Trophoblast cell (in vitro differentiated cells and primary cell): Measurements from ENCODE around the gene ETV3.

ENCODE experiments used
- DNase-seq, 2 donors: peaks; one replicate each; pipeline ENCODE4 v3.0.0-alpha.2; 2016
- H2AFZ ChIP-seq: 2 replicates; pipeline ENCODE4 v1.6.1; 2013; ENCODE audit warnings: low read length, moderate library complexity, mild to moderate bottlenecking; ENCODE audit not compliant: insufficient read depth, poor library complexity
- H2AK5ac ChIP-seq: 2 replicates; pipeline ENCODE4 v1.6.1; 2013; ENCODE audit warnings: mild to moderate bottlenecking, low read length
- H2BK120ac ChIP-seq: 2 replicates; pipeline ENCODE4 v1.6.1; 2013; ENCODE audit warnings: low read length, mild to moderate bottlenecking, moderate library complexity; ENCODE audit not compliant: insufficient read depth, poor library complexity
- H2BK12ac ChIP-seq: 2 replicates; pipeline ENCODE4 v1.6.1; 2013; ENCODE audit warnings: mild to moderate bottlenecking, low read length, moderate library complexity
- H2BK5ac ChIP-seq: 2 replicates; pipeline ENCODE4 v1.6.1; 2013; ENCODE audit warnings: low read length, low read depth, moderate library complexity, mild to moderate bottlenecking; ENCODE audit not compliant: poor library complexity
- H3K14ac ChIP-seq: 2 replicates; pipeline ENCODE4 v1.6.1; 2013; ENCODE audit warnings: mild to moderate bottlenecking, low read length
- H3K18ac ChIP-seq: 2 replicates; pipeline ENCODE4 v1.6.1; 2013; ENCODE audit warnings: mild to moderate bottlenecking, low read length
- H3K23ac ChIP-seq: 2 replicates; pipeline ENCODE4 v1.6.1; 2013; ENCODE audit warnings: low read length
- H3K27ac ChIP-seq: 2 replicates; pipeline ENCODE4 v1.5.1; 2013; ENCODE audit warnings: low read depth, mild to moderate bottlenecking, inconsistent platforms, low read length, moderate library complexity
- H3K27me3 ChIP-seq: 2 replicates; pipeline ENCODE4 v1.6.1; 2013; ENCODE audit warnings: inconsistent platforms, mild to moderate bottlenecking, low read length, moderate library complexity; ENCODE audit not compliant: insufficient read depth
- H3K36me3 ChIP-seq, 2 experiments: 1 replicate in 1 of 2; 2 replicates in 1 of 2; pipeline ENCODE4 v1.6.1; 2013; ENCODE audit warnings: low read length in 2 of 2, mild to moderate bottlenecking in 2 of 2, moderate library complexity in 1 of 2; ENCODE audit not compliant: insufficient read depth in 2 of 2, control insufficient read depth in 1 of 2
- H3K4ac ChIP-seq: 2 replicates; pipeline ENCODE4 v1.6.1; 2013; ENCODE audit warnings: low read depth, mild to moderate bottlenecking, low read length, moderate library complexity
- H3K4me1 ChIP-seq, 2 experiments: 1 replicate in 1 of 2; 2 replicates in 1 of 2; pipeline ENCODE4 v1.6.1; 2013; ENCODE audit warnings: low read length in 2 of 2, mild to moderate bottlenecking in 2 of 2, moderate library complexity in 1 of 2; ENCODE audit not compliant: insufficient read depth in 2 of 2, control insufficient read depth in 1 of 2
- H3K4me2 ChIP-seq: 2 replicates; pipeline ENCODE4 v1.6.1; 2013; ENCODE audit warnings: inconsistent platforms, mild to moderate bottlenecking, low read length, moderate library complexity
- H3K4me3 ChIP-seq: 2 replicates; pipeline ENCODE4 v1.5.1; 2013; ENCODE audit warnings: mild to moderate bottlenecking, low read depth, low read length, inconsistent platforms
- H3K79me1 ChIP-seq: one replicate; pipeline ENCODE4 v1.6.1; 2013; ENCODE audit warnings: low read length
- H3K79me2 ChIP-seq: 2 replicates; pipeline ENCODE4 v1.6.1; 2013; ENCODE audit warnings: low read length, mild to moderate bottlenecking; ENCODE audit not compliant: control insufficient read depth, insufficient read depth, poor library complexity
- H3K9ac ChIP-seq: 2 replicates; pipeline ENCODE4 v1.6.1; 2013; ENCODE audit warnings: mild to moderate bottlenecking, low read length
- H3K9me3 ChIP-seq: 2 replicates; pipeline ENCODE4 v1.6.1; 2013; ENCODE audit warnings: low read depth, mild to moderate bottlenecking, control low read depth, inconsistent platforms, low read length; ENCODE audit not compliant: insufficient read depth
- H4K12ac ChIP-seq: 2 replicates; pipeline ENCODE4 v1.6.1; 2013; ENCODE audit warnings: low read depth, mild to moderate bottlenecking, low read length, moderate library complexity
- H4K8ac ChIP-seq: 2 replicates; pipeline ENCODE4 v1.6.1; 2013; ENCODE audit warnings: low read depth, mild to moderate bottlenecking, low read length, moderate library complexity
- H4K91ac ChIP-seq: one replicate; pipeline ENCODE4 v1.6.1; 2013; ENCODE audit warnings: low read depth, mild to moderate bottlenecking, low read length, moderate library complexity
- WGBS: extraction: QIAGEN DNeasy Blood & Tissue Kit; methylation state at CpG from one replicate; pipeline ENCODE4 v1.1.7; 2013; ENCODE audit warnings: missing lambda C conversion rate; ENCODE audit not compliant: insufficient read length, insufficient coverage; ENCODE audit errors: extremely low coverage; 5-methylcytosine and 5-hydroxymethylcytosine counted together

The ETV3 gene

DNA sequence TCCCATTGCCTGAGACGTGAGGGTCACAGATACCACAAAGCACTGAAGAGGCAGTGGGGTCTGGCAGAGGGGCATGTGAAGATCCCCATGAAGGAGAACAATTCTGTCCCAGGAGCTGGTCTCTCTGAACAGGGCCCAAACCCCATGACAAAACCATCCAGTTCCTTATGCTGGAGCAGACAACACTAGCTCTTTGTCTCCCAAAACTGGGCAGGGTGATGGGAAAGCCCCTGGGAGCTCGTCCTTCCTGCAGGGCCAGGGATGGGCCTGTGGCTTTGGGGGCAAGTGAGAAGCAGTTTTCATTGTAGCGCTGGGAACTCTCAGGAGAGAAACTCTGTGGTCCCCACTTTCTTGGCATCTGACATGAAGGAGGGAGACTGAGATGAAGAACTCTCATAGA lies 47.4 kb downstream of the ETV3 start:
- Histone ChIP-seq H3K4me2 (peak overlapping the region; percentile 21), H4K91ac (no peak overlapping the region), H2BK5ac (no peak overlapping the region), H3K9me3 (no peaks in the 10 kb centered on the region), H3K27me3 (no peaks in the 10 kb centered on the region), H2AK5ac (no peak overlapping the region), H3K4me3 (no peak overlapping the region), H3K79me1 (no peaks in the 10 kb centered on the region), H2BK12ac (no peak overlapping the region), H3K9ac (no peak overlapping the region), H3K27ac (no peak overlapping the region), H3K14ac (no peak overlapping the region), H4K12ac (no peak overlapping the region), H3K36me3 (no peaks in the 10 kb centered on the region), H2AFZ (no peak overlapping the region), H3K23ac (no peak overlapping the region), H3K18ac (no peak overlapping the region), H2BK120ac (no peak overlapping the region), H3K79me2 (no peaks in the 10 kb centered on the region), H3K4ac (no peak overlapping the region), H3K4me1 (peaks cover 5 to 6% of the 10 kb centered on the region in 2 experiments), H4K8ac (no peak overlapping the region)
- no CpG with 5 or more reads among the region's 3 CpGs for WGBS
- no peak for DNase-seq

- peak overlapping the region; percentile 21 for H3K4me2 ChIP-seq
- H3K4me1 ChIP-seq: peaks cover 5 to 6% of the 10 kb centered on the region in 2 experiments
- H4K12ac ChIP-seq: no peak overlapping the region
- H2BK120ac ChIP-seq: no peak overlapping the region
- H3K79me1 ChIP-seq: no peaks in the 10 kb centered on the region
- no peaks in the 10 kb centered on the region for H3K79me2 ChIP-seq
- WGBS: no CpG with 5 or more reads among the region's 10 CpGs
- no peak overlapping the region for H2AFZ ChIP-seq
- peak; percentile 77 to 96 for DNase-seq
- H3K23ac ChIP-seq: no peak overlapping the region
- no peak overlapping the region for H3K9ac ChIP-seq
- H3K9me3 ChIP-seq: no peaks in the 10 kb centered on the region
- H3K27me3 ChIP-seq: no peaks in the 10 kb centered on the region
- no peak overlapping the region for H3K27ac ChIP-seq
- H3K14ac ChIP-seq: no peak overlapping the region
- H2BK5ac ChIP-seq: no peak overlapping the region
- H4K8ac ChIP-seq: no peak overlapping the region
- H3K4me3 ChIP-seq: no peak overlapping the region
- H2AK5ac ChIP-seq: no peak overlapping the region
- H2BK12ac ChIP-seq: no peak overlapping the region
- H3K36me3 ChIP-seq: no peaks in the 10 kb centered on the region
- no peak overlapping the region for H3K4ac ChIP-seq
- no peak overlapping the region for H3K18ac ChIP-seq
- H4K91ac ChIP-seq: no peak overlapping the region
These were observed 48.0 kb downstream of the ETV3 start for GRCh38 chr1:157090196-157090647.

DNA sequence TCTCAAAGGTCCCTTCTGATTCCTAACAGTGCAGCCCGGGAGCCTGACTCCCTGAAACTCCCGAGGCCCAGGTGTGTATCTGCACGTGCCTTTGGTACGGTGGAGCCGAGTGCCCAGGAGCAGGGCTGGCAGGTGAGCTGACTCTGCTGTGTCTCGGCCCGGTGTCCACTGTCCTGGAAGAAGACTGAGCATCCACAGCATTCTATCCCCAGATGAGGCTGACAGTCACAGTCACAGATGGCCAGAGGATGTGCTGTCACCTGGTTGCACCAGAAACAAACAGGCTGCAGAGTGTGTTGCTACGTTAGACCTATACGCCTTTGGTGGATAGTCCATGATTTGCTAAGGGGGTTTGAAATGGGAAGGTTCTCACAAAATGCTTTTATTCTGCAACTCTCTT lies 48.4 kb downstream of the ETV3 start:
- Histone ChIP-seq H3K36me3 (no peaks in the 10 kb centered on the region), H3K9ac (no peak overlapping the region), H2BK12ac (no peak overlapping the region), H3K9me3 (no peaks in the 10 kb centered on the region), H2AK5ac (no peak overlapping the region), H2BK5ac (no peak overlapping the region), H3K27me3 (no peaks in the 10 kb centered on the region), H4K8ac (no peak overlapping the region), H4K91ac (peak overlapping the region; percentile 14), H2AFZ (no peak overlapping the region), H3K27ac (no peak overlapping the region), H3K79me1 (no peaks in the 10 kb centered on the region), H3K4me2 (no peak overlapping the region), H3K4ac (no peak overlapping the region), H3K79me2 (no peaks in the 10 kb centered on the region), H3K4me3 (no peak overlapping the region), H2BK120ac (no peak overlapping the region), H3K23ac (no peak overlapping the region), H3K18ac (no peak overlapping the region), H3K4me1 (peaks cover 5 to 6% of the 10 kb centered on the region in 2 experiments), H3K14ac (no peak overlapping the region), H4K12ac (no peak overlapping the region)
- DNase-seq: no peak
- no CpG with 5 or more reads among the region's 9 CpGs for WGBS

DNA sequence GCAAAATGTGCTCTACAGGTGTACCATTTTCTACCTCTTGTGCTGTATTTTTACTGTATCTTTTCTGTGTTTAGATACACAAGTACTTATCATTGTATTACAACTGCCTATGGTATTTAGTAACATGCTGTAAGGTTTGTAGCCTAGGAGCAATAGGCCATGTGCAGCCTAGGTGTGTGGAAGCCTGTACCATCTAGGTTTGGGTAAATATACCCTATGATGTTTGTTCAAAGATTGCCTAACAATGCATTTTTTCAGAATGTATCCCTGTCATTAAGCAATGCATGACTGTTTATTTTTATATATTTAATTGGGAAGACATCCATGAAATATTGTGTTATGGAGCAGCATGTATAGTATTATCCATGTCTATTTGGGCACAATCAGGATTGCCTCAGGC lies 49.6 kb downstream of the ETV3 start:
- Histone ChIP-seq H2AK5ac (no peak overlapping the region), H3K79me1 (no peaks in the 10 kb centered on the region), H4K12ac (no peak overlapping the region)

More for the DNA sequence above, 49.6 kb downstream of the ETV3 start:
- Histone ChIP-seq H2BK12ac (no peak overlapping the region), H2BK120ac (no peak overlapping the region), H3K9ac (no peak overlapping the region), H3K4me2 (no peak overlapping the region), H3K4me3 (no peak overlapping the region), H3K4ac (no peak overlapping the region), H2BK5ac (no peak overlapping the region), H3K9me3 (no peaks in the 10 kb centered on the region), H3K36me3 (no peaks in the 10 kb centered on the region), H4K91ac (no peak overlapping the region), H2AFZ (no peak overlapping the region), H3K23ac (no peak overlapping the region), H3K27ac (no peak overlapping the region), H3K27me3 (no peaks in the 10 kb centered on the region), H3K79me2 (no peaks in the 10 kb centered on the region), H3K14ac (no peak overlapping the region), H4K8ac (no peak overlapping the region), H3K4me1 (peaks cover 5 to 6% of the 10 kb centered on the region in 2 experiments), H3K18ac (no peak overlapping the region)
- DNase-seq: no peak
